CD1c-positive myeloid dendritic cell (primary cell): ENCODE results near the gene CYBC1.
"Not testable (repeated sequence)": the region's sequence is repeated elsewhere in the genome, so short reads cannot be mapped to it uniquely, and the experiment has no call there.

Source experiments
- DNase-seq: peaks from one replicate; pipeline ENCODE4 v3.0.0-alpha.2; 2016; ENCODE audit errors: extremely low spot score

The CYBC1 gene

DNA sequence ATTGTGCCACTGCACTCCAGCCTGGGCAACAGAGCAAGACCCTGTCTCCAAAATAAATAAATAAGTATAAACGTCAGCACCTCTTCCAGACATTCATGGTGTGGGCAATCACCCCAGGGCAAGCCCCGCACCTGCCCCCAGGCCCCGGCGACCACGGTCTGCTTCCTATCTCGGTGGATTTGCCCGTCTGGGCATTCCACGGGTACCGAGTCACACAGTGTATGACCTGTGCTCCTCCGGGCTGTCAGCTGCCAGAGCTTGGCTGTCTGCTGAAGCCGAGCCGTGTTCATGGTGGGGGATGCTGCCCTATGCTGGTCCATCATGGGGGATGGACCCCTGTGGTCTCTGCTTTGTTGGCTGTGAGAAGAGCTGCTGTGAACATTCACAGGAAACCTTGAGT lies 15.4 kb downstream of the CYBC1 start:
- DNase-seq, result no peak

- peak; percentile 57 for DNase-seq
These were observed 16.4 kb downstream of the CYBC1 start for GRCh38 chr17:82434216-82434565.

DNA sequence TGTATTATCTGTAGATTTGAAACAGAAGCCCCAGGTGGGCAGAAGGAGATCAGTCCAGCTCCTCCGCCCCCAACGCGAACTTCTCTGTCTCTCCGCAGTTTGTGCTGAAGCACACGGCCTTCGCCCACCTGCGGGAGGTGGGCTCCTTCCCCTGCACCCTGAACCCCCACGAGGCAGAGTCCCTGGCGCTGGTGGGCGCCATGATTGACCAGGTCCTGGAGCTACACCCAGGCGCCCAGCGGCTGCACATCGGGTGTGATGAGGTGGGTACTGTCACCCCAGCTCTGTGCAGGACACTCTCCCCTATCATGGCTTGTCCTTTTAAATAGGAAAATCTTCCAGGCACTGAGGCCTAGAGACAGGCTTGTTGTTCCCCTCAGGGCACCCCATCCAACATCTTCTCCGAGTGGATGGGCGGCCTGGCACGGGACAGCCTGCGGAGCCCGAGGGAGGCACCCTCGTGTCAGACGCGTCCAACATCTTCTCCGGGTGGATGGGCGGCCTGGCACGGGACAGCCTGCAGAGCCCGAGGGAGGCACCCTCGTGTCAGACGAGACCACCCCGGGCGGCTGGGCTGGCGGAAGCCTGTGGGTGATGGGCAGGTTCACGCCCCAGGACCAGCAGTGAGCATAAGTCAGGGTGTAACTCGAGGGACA lies 16.9 kb downstream of the CYBC1 start:
- no peak for DNase-seq

DNA sequence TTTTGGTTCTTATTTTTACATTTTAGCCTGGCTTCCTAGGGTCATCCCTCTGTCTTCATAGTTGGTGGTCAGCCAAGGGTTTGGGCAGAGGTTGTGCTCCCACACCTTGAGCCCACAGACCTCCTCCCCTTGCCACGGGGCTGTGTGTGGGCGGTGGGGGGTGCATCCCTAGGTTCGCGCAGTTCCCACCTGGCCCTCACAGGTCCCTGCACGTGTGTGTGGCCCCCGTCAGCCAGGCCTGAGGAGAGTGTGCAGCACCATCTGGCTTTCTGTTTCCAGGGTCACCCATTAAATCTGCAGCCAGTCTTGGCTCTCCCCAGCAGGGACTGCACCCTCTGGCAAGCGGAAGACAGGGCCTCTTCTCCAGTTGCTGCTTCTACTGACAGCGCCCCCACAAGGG lies 18.5 kb downstream of the CYBC1 start:
- DNase-seq, result no peak

GRCh38 chr17:82429824-82430223 lies 20.7 kb downstream of the CYBC1 start:
- no peak for DNase-seq

GRCh38 chr17:82428546-82428945 lies 22.0 kb downstream of the CYBC1 start:
- DNase-seq, result no peak

GRCh38 chr17:82424863-82425159 lies 25.7 kb downstream of the CYBC1 start:
- no peak for DNase-seq

DNA sequence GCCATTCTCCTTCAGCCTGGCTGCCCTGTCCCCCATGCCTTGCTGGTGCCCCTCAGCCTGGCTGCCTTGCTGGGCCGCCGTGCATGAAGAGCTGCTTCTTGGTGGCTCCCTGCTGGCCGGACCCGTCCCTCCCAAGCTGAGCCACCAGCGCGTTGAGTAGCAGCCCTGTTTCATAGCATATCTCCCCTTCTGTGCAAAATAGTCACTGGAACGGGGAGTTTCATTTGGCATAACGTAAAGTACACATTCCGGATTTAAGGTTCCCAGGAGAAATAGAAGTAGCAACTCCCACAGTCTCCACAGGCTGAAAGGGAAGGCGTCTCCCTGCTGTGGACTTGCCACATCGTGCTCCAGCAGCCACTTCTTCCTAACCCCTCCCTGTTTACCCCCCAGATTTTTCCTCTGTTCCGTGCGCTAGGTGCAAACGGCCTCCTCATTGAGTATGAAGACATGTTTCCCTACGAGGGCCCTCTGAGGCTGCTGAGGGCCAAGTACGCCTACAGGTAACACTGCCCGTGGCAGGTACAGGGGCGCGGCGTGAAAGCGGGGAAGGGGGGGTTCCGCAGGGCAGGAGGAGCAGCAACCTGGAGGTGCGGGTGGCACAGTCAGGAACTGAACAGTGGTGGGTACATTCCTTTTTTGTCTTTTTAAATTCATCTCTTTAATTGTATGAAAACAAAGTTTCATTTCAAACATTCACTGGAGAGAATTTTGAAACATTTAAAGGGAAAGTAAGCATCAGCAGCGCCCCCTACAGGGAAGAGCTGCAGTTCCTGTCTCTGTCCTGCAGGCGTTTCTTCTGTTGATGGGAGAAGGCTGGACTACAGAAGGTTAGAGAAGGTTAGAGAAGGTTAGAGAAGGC lies 26.3 kb downstream of the CYBC1 start:
- DNase-seq, result peak; percentile 79

GRCh38 chr17:82419540-82419939 lies 31.0 kb downstream of the CYBC1 start:
- DNase-seq, result peak; percentile 37

- peak; percentile 92 for DNase-seq
These were observed 32.3 kb downstream of the CYBC1 start, which contains the start of the genes HEXD and OGFOD3 for GRCh38 chr17:82418001-82418986. TSS of gene HEXD (plus strand) at chr17:82418347. CDS start at chr17:82419800, 1,453 bp downstream. TSS of gene OGFOD3 (minus strand) at chr17:82418586. CDS start at chr17:82418485, 101 bp downstream.

- DNase-seq, result peak; percentile 11
These were observed 33.8 kb downstream of the CYBC1 start for GRCh38 chr17:82416771-82417170.

GRCh38 chr17:82416264-82416663 lies 34.3 kb downstream of the CYBC1 start:
- DNase-seq, result no peak

DNA sequence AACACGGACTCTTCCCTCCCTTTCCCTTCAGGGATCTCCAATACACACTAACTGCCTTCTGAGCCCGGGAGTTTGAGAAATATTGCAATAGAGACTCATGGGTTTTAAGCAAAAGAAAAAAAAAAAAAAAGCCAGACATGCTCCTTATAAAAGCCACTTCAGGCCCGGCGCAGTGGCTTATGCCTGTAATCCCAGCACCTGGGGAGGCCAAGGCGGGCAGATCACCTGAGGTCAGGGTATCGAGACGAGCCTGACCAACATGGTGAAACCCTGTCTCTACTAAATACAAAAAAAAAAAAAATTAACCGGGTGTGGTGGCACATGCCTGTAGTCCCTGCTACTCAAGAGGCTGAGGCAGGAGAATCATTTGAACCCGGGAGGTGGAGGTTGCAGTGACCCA lies 34.8 kb downstream of the CYBC1 start:
- no peak for DNase-seq

DNA sequence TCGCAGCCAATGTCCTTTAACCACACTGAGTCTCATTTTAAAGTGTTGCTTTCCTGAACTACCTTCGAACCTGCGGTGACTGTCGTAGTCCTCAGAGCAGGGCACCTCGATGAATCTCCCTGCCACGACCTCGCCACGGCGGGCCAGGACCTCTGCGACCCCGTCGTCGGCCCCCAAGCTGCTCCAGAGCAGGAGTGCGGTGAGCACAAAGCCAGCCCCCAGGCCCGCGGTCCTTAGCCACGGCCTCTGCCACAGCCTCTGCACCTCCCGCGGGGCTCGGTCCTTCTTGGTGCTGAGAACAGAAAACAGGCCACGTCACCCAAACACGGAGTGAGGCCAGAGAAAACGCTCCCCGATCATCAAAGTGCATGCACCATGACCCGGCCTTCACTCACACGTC lies 35.2 kb downstream of the CYBC1 start:
- DNase-seq, result no peak

DNA sequence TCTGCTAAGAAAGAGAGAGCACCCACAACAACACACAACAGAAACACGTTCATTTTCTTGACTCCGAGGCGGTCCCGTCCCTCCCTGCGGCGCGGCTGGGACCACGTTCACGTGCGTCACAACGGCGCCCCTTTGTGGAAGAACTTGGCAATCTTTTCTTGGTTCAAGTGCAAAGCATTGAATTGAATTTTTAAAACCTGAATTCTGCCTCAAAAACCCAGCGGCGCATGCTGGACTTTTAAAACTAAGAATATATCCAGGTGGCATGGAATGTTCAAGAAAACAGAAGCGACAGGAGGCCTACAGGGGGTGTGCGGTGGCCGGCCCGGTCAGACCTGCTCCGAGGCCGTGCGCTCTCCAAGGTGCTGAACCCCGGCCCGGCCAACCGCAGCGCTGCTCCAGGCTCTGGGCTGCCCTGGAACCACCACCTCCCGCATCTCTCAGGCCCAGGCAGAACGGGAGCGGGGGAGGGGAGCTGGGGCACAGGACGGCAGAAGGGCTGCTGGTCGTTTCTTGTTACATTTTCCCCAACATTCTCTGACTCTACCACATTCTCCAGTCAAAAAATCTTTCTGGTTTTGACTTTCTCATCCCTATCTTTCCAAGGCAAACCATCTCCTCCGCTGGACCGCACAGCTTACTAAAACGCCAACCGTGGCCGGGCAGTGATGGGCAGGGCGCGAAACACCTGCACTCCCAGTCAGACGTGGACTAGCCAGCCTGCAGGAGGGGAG lies 35.8 kb downstream of the CYBC1 start:
- peak; percentile 79 for DNase-seq

GRCh38 chr17:82412535-82413520 lies 37.7 kb downstream of the CYBC1 start:
- no peak for DNase-seq

- DNase-seq, result not testable (repeated sequence)
These were observed 38.5 kb downstream of the CYBC1 start for GRCh38 chr17:82412081-82412480.

DNA sequence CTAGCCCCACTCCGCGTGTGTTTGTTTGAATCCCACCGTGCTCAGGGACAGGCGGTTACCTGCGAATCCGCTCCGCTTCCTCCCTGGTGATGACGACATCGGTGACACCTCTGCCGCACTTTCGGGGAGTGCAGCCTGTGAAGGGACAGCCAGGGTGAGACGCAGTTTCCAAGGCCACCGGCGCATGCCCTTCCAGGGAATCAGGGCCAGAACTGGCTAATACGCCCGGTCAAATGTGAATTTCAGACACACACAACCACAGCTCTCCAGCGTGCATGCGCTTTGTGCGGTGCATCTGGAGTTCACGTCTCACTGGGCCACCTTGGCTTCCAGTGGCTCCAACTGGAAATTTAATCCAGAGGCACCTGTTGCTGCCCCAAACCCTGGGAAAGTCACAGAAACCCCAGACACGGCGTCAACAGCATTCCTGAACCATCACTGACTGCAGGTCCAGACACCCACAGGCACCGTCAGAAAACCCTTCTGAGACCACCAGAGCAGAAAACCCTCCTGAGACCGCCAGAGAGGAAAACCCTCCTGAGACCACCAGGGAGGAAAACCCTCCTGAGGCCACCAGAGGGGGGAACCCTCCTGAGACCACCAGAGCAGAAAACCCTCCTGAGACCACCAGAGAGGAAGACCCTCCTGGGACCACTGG lies 39.0 kb downstream of the CYBC1 start:
- no peak for DNase-seq

- DNase-seq, result no peak
These were observed 40.4 kb downstream of the CYBC1 start for GRCh38 chr17:82410014-82410716.
